ENCODE data around the gene ABR.
A peak's percentile ranks its signal among the peaks of the same experiment; 100 is the strongest.
"Not testable (repeated sequence)": the region's sequence is repeated elsewhere in the genome, so short reads cannot be mapped to it uniquely, and the experiment has no call there.

ABR gene

GRCh38 chr17:1158879-1159278 lies 20.9 kb downstream of the ABR start:
- peaks cover 0 to 3% (median 0%) of the 10 kb centered on the region in 4 experiments for H3K36me3 ChIP-seq (ENCODE audit: control insufficient read depth in 4 of 4, insufficient read depth in 4 of 4, low read length in 3 of 4)
- 100% methylated on average over 4 of the region's 8 CpGs for WGBS (ENCODE audit: insufficient coverage)
- POLR2A ChIA-PET: no interaction called here
- no peaks in the 10 kb centered on the region for H3K9me3 ChIP-seq (ENCODE audit: control extremely low read depth in 1 of 5, control insufficient read depth in 4 of 5, insufficient read depth in 2 of 5, low read depth in 1 of 5, low read length in 4 of 5)
- no peak overlapping the region for H3K27ac ChIP-seq (ENCODE audit: insufficient read depth in 1 of 2, low read depth in 1 of 2, low read length in 2 of 2, poor library complexity in 1 of 2, severe bottlenecking in 2 of 2)
- no peak for DNase-seq
- no peak overlapping the region for H3K4me3 ChIP-seq (ENCODE audit: control insufficient read depth in 1 of 7, extremely low read depth in 1 of 7, insufficient read depth in 4 of 7, low read depth in 2 of 7, low read length in 6 of 7)
- no peaks in the 10 kb centered on the region for H3K27me3 ChIP-seq (replicated peaks in 2 of 5; ENCODE audit: control insufficient read depth in 4 of 5, insufficient read depth in 5 of 5, low read length in 4 of 5)
- H3K4me1 ChIP-seq (ENCODE audit: control extremely low read depth in 1 of 4, control insufficient read depth in 4 of 4, insufficient read depth in 4 of 4, low read length in 3 of 4): no peaks in the 10 kb centered on the region
- CTCF ChIA-PET: no interaction called here

GRCh38 chr17:1156864-1157263 lies 22.9 kb downstream of the ABR start:
- POLR2A ChIA-PET: no interaction called here
- peaks cover 0 to 3% (median 0%) of the 10 kb centered on the region in 4 experiments for H3K36me3 ChIP-seq (ENCODE audit: control insufficient read depth in 4 of 4, insufficient read depth in 4 of 4, low read length in 3 of 4)
- CTCF ChIA-PET: no interaction called here
- no peaks in the 10 kb centered on the region for H3K9me3 ChIP-seq (ENCODE audit: control extremely low read depth in 1 of 5, control insufficient read depth in 4 of 5, insufficient read depth in 2 of 5, low read depth in 1 of 5, low read length in 4 of 5)
- H3K4me3 ChIP-seq (ENCODE audit: control insufficient read depth in 1 of 7, extremely low read depth in 1 of 7, insufficient read depth in 4 of 7, low read depth in 2 of 7, low read length in 6 of 7): no peak overlapping the region
- DNase-seq: no peak
- H3K27ac ChIP-seq (ENCODE audit: insufficient read depth in 1 of 2, low read depth in 1 of 2, low read length in 2 of 2, poor library complexity in 1 of 2, severe bottlenecking in 2 of 2): no peak overlapping the region
- H3K4me1 ChIP-seq (ENCODE audit: control extremely low read depth in 1 of 4, control insufficient read depth in 4 of 4, insufficient read depth in 4 of 4, low read length in 3 of 4): no peaks in the 10 kb centered on the region
- 97% methylated on average over 10 of the region's 12 CpGs for WGBS (ENCODE audit: insufficient coverage)
- H3K27me3 ChIP-seq (replicated peaks in 2 of 5; ENCODE audit: control insufficient read depth in 4 of 5, insufficient read depth in 5 of 5, low read length in 4 of 5): no peaks in the 10 kb centered on the region

GRCh38 chr17:1154704-1155103 lies 25.1 kb downstream of the ABR start:
- POLR2A ChIA-PET: no interaction called here
- no peaks in the 10 kb centered on the region for H3K9me3 ChIP-seq (ENCODE audit: control extremely low read depth in 1 of 5, control insufficient read depth in 4 of 5, insufficient read depth in 2 of 5, low read depth in 1 of 5, low read length in 4 of 5)
- no peak for DNase-seq
- CTCF ChIA-PET: interaction anchor here (2.1 kb wide), 1 partner anchor 12 kb away, joined by 5 read pairs; no protein-coding TSS in a partner anchor
- no peak overlapping the region for H3K27ac ChIP-seq (ENCODE audit: insufficient read depth in 1 of 2, low read depth in 1 of 2, low read length in 2 of 2, poor library complexity in 1 of 2, severe bottlenecking in 2 of 2)
- H3K36me3 ChIP-seq (ENCODE audit: control insufficient read depth in 4 of 4, insufficient read depth in 4 of 4, low read length in 3 of 4): peaks cover 0 to 15% (median 2%) of the 10 kb centered on the region in 4 experiments
- no peak overlapping the region for H3K4me3 ChIP-seq (ENCODE audit: control insufficient read depth in 1 of 7, extremely low read depth in 1 of 7, insufficient read depth in 4 of 7, low read depth in 2 of 7, low read length in 6 of 7)
- no peaks in the 10 kb centered on the region for H3K4me1 ChIP-seq (ENCODE audit: control extremely low read depth in 1 of 4, control insufficient read depth in 4 of 4, insufficient read depth in 4 of 4, low read length in 3 of 4)
- no peaks in the 10 kb centered on the region for H3K27me3 ChIP-seq (replicated peaks in 2 of 5; ENCODE audit: control insufficient read depth in 4 of 5, insufficient read depth in 5 of 5, low read length in 4 of 5)
- 96% methylated on average over 11 of the region's 14 CpGs for WGBS (ENCODE audit: insufficient coverage)

GRCh38 chr17:1153795-1154546 lies 25.8 kb downstream of the ABR start:
- Histone ChIP-seq H3K36me3 (ENCODE audit: control insufficient read depth in 4 of 4, insufficient read depth in 4 of 4, low read length in 3 of 4) (peaks cover 0 to 17% (median 2%) of the 10 kb centered on the region in 4 experiments), H3K4me3 (ENCODE audit: control insufficient read depth in 1 of 7, extremely low read depth in 1 of 7, insufficient read depth in 4 of 7, low read depth in 2 of 7, low read length in 6 of 7) (no peak overlapping the region), H3K27ac (ENCODE audit: insufficient read depth in 1 of 2, low read depth in 1 of 2, low read length in 2 of 2, poor library complexity in 1 of 2, severe bottlenecking in 2 of 2) (no peak overlapping the region), H3K4me1 (ENCODE audit: control extremely low read depth in 1 of 4, control insufficient read depth in 4 of 4, insufficient read depth in 4 of 4, low read length in 3 of 4) (no peaks in the 10 kb centered on the region), H3K27me3 (replicated peaks in 2 of 5; ENCODE audit: control insufficient read depth in 4 of 5, insufficient read depth in 5 of 5, low read length in 4 of 5) (no peaks in the 10 kb centered on the region), H3K9me3 (ENCODE audit: control extremely low read depth in 1 of 5, control insufficient read depth in 4 of 5, insufficient read depth in 2 of 5, low read depth in 1 of 5, low read length in 4 of 5) (no peaks in the 10 kb centered on the region)
- ChIA-PET CTCF (interaction anchor here (2.1 kb wide), 1 partner anchor 13 kb away, joined by 5 read pairs; no protein-coding TSS in a partner anchor), POLR2A (no interaction called here)
- WGBS (ENCODE audit: insufficient coverage): 94% methylated on average over 26 of the region's 30 CpGs
- DNase-seq: peak in 1 of 3 donors; percentile 12

GRCh38 chr17:1152582-1152981 lies 27.2 kb downstream of the ABR start:
- peaks cover 0 to 23% (median 0%) of the 10 kb centered on the region in 4 experiments for H3K36me3 ChIP-seq (ENCODE audit: control insufficient read depth in 4 of 4, insufficient read depth in 4 of 4, low read length in 3 of 4)
- H3K4me1 ChIP-seq (ENCODE audit: control extremely low read depth in 1 of 4, control insufficient read depth in 4 of 4, insufficient read depth in 4 of 4, low read length in 3 of 4); H3K27me3 ChIP-seq (replicated peaks in 2 of 5; ENCODE audit: control insufficient read depth in 4 of 5, insufficient read depth in 5 of 5, low read length in 4 of 5); DNase-seq; POLR2A ChIA-PET; H3K9me3 ChIP-seq (ENCODE audit: control extremely low read depth in 1 of 5, control insufficient read depth in 4 of 5, insufficient read depth in 2 of 5, low read depth in 1 of 5, low read length in 4 of 5); H3K4me3 ChIP-seq (ENCODE audit: control insufficient read depth in 1 of 7, extremely low read depth in 1 of 7, insufficient read depth in 4 of 7, low read depth in 2 of 7, low read length in 6 of 7); H3K27ac ChIP-seq (ENCODE audit: insufficient read depth in 1 of 2, low read depth in 1 of 2, low read length in 2 of 2, poor library complexity in 1 of 2, severe bottlenecking in 2 of 2): not testable (repeated sequence)
- CTCF ChIA-PET: interaction anchor here (1.5 kb wide), 1 partner anchor 35 kb away, joined by 4 read pairs; no protein-coding TSS in a partner anchor
- 100% methylated on average over 8 of the region's 8 CpGs for WGBS (ENCODE audit: insufficient coverage)

GRCh38 chr17:1150863-1151600 lies 28.7 kb downstream of the ABR start:
- no peak overlapping the region for H3K4me3 ChIP-seq (ENCODE audit: control insufficient read depth in 1 of 7, extremely low read depth in 1 of 7, insufficient read depth in 4 of 7, low read depth in 2 of 7, low read length in 6 of 7)
- H3K27me3 ChIP-seq (replicated peaks in 2 of 5; ENCODE audit: control insufficient read depth in 4 of 5, insufficient read depth in 5 of 5, low read length in 4 of 5): no peaks in the 10 kb centered on the region
- H3K27ac ChIP-seq (ENCODE audit: insufficient read depth in 1 of 2, low read depth in 1 of 2, low read length in 2 of 2, poor library complexity in 1 of 2, severe bottlenecking in 2 of 2): no peak overlapping the region
- no peak for DNase-seq
- WGBS (ENCODE audit: insufficient coverage): 84% methylated on average over 4 of the region's 12 CpGs
- H3K36me3 ChIP-seq (ENCODE audit: control insufficient read depth in 4 of 4, insufficient read depth in 4 of 4, low read length in 3 of 4): peaks cover 0 to 23% (median 0%) of the 10 kb centered on the region in 4 experiments
- POLR2A ChIA-PET: no interaction called here
- CTCF ChIA-PET: interaction anchor here (1.2 kb wide), 1 partner anchor 37 kb away, joined by 5 read pairs; no protein-coding TSS in a partner anchor
- no peaks in the 10 kb centered on the region for H3K4me1 ChIP-seq (ENCODE audit: control extremely low read depth in 1 of 4, control insufficient read depth in 4 of 4, insufficient read depth in 4 of 4, low read length in 3 of 4)
- no peaks in the 10 kb centered on the region for H3K9me3 ChIP-seq (ENCODE audit: control extremely low read depth in 1 of 5, control insufficient read depth in 4 of 5, insufficient read depth in 2 of 5, low read depth in 1 of 5, low read length in 4 of 5)

GRCh38 chr17:1149869-1150268 lies 29.9 kb downstream of the ABR start:
- H3K4me1 ChIP-seq (ENCODE audit: control extremely low read depth in 1 of 4, control insufficient read depth in 4 of 4, insufficient read depth in 4 of 4, low read length in 3 of 4): no peaks in the 10 kb centered on the region
- H3K27me3 ChIP-seq (replicated peaks in 2 of 5; ENCODE audit: control insufficient read depth in 4 of 5, insufficient read depth in 5 of 5, low read length in 4 of 5): no peaks in the 10 kb centered on the region
- peaks cover 0 to 23% (median 0%) of the 10 kb centered on the region in 4 experiments for H3K36me3 ChIP-seq (ENCODE audit: control insufficient read depth in 4 of 4, insufficient read depth in 4 of 4, low read length in 3 of 4)
- no peak overlapping the region for H3K27ac ChIP-seq (ENCODE audit: insufficient read depth in 1 of 2, low read depth in 1 of 2, low read length in 2 of 2, poor library complexity in 1 of 2, severe bottlenecking in 2 of 2)
- WGBS (ENCODE audit: insufficient coverage): 99% methylated on average over 10 of the region's 13 CpGs
- no peaks in the 10 kb centered on the region for H3K9me3 ChIP-seq (ENCODE audit: control extremely low read depth in 1 of 5, control insufficient read depth in 4 of 5, insufficient read depth in 2 of 5, low read depth in 1 of 5, low read length in 4 of 5)
- ChIA-PET CTCF (interaction anchor here (0.5 to 1.2 kb wide), 2 partner anchors 28 to 38 kb away, joined by 3 to 5 read pairs; no protein-coding TSS in a partner anchor), POLR2A (no interaction called here)
- DNase-seq: no peak
- H3K4me3 ChIP-seq (ENCODE audit: control insufficient read depth in 1 of 7, extremely low read depth in 1 of 7, insufficient read depth in 4 of 7, low read depth in 2 of 7, low read length in 6 of 7): no peak overlapping the region
